GM12878 (cell line): ENCODE measurements around the gene DNPEP. TPM values are rescaled to one million over a fixed set of nuclear protein-coding genes. Genes with fewer than 3 reads are reported as not detected.

Experiments
- ATAC-seq: fragments of 200-7000 bp; cut with Tn5 transposase; 3 replicates; pipeline ENCODE4 v1.9.1; 2020; ENCODE audit warnings: mild to moderate bottlenecking, moderate library complexity
- BruUV-seq: library from RNA; stranded (reverse); fragments of 400-500 nt; replicated peaks from 2 replicates; lab custom pipeline; 2021; lab: Mats Ljungman, UMichigan
- CTCF ChIA-PET: fragments of 300-600 bp; sonication (Branson Sonifier 250); formaldehyde crosslinking; extraction: SDS; loops from one replicate; lab custom pipeline; 2021; ENCODE audit warnings: inconsistent platforms; lab: Yijun Ruan, JAX
- POLR2A ChIA-PET: fragments of 350-600 bp; formaldehyde crosslinking; extraction: SDS; loops from one replicate; lab custom pipeline; 2021; ENCODE audit warnings: inconsistent platforms; lab: Charles Lee
- RAD21 ChIA-PET: fragments of 300-600 bp; sonication (Branson Sonifier 250); formaldehyde crosslinking; loops from one replicate; lab custom pipeline; 2023; ENCODE audit warnings: antibody characterized with exemption; ENCODE audit not compliant: unreplicated experiment; lab: Charles Lee
- SMC1A ChIA-PET: fragments of 300-600 bp; sonication (Branson Sonifier 250); formaldehyde crosslinking; loops from one replicate; lab custom pipeline; 2023; ENCODE audit not compliant: unreplicated experiment, uncharacterized antibody; lab: Charles Lee
- DNase-seq: peaks from one replicate; pipeline ENCODE4 v3.0.0-alpha.2; 2011; ENCODE audit warnings: low read depth, low spot score
- FAIRE-seq: peaks from 3 replicates; lab custom pipeline; 2011; peaks lifted over from hg19 to GRCh38; lab: Jason Lieb, UNC
- H2AFZ ChIP-seq: 2 replicates; pipeline ENCODE4 v1.6.0; 2011; ENCODE audit warnings: low read depth, low read length, control low read depth; ENCODE audit not compliant: control insufficient read depth
- H3K27ac ChIP-seq: 2 replicates; pipeline ENCODE4 v1.5.1; 2011; ENCODE audit warnings: control low read depth; ENCODE audit not compliant: control insufficient read depth, insufficient read depth
- H3K27me3 ChIP-seq, 2 experiments: replicated peaks in 1 of 2; 2 replicates each; pipeline versions ENCODE4 v1.6.0 to v1.6.1; 2011; ENCODE audit warnings: low read length in 1 of 2; ENCODE audit not compliant: control insufficient read depth in 2 of 2, insufficient read depth in 2 of 2
- H3K36me3 ChIP-seq, 2 experiments: 2 replicates each; pipeline ENCODE4 v1.5.1; 2011; ENCODE audit warnings: low read length in 1 of 2; ENCODE audit not compliant: control insufficient read depth in 2 of 2, insufficient read depth in 2 of 2
- H3K4me1 ChIP-seq: 2 replicates; pipeline ENCODE4 v1.6.1; 2011; ENCODE audit warnings: mild to moderate bottlenecking, low read length, moderate library complexity, mixed read lengths; ENCODE audit not compliant: control insufficient read depth, insufficient read depth
- H3K4me2 ChIP-seq: 2 replicates; pipeline ENCODE4 v1.6.0; 2011; ENCODE audit warnings: control low read depth; ENCODE audit not compliant: control insufficient read depth, insufficient read depth
- H3K4me3 ChIP-seq: fragments of 200-600 bp; sonication (generic); 2 replicates; pipeline ENCODE4 v1.5.1; 2016
- H3K79me2 ChIP-seq: 2 replicates; pipeline ENCODE4 v1.6.0; 2011; ENCODE audit warnings: low read length; ENCODE audit not compliant: control insufficient read depth, insufficient read depth
- H3K9ac ChIP-seq: 2 replicates; pipeline ENCODE4 v1.8.0; 2011; ENCODE audit warnings: low read length, control low read depth, mixed read lengths; ENCODE audit not compliant: control insufficient read depth, insufficient read depth
- H3K9me3 ChIP-seq: replicated peaks from 3 replicates; pipeline ENCODE4 v1.5.1; 2011; ENCODE audit warnings: mild to moderate bottlenecking, low read length; ENCODE audit not compliant: control insufficient read depth, insufficient read depth
- H4K20me1 ChIP-seq: 2 replicates; pipeline ENCODE4 v1.6.0; 2011; ENCODE audit not compliant: control insufficient read depth, insufficient read depth
- CBFB ChIP-seq: IDR thresholded peaks from 2 replicates; pipeline ENCODE4 v1.6.1; 2016; ENCODE audit warnings: antibody characterized with exemption, low read depth
- CHD1 ChIP-seq: IDR thresholded peaks from 2 replicates; pipeline ENCODE4 v1.6.1; 2012; ENCODE audit warnings: low read depth, low read length, improper control_type of control experiment
- IRF4 ChIP-seq: IDR thresholded peaks from 2 replicates; pipeline ENCODE4 v1.6.1; 2011; ENCODE audit warnings: low read depth, low read length
- JUND ChIP-seq: IDR thresholded peaks from 2 replicates; pipeline ENCODE4 v1.6.1; 2012; ENCODE audit warnings: low read depth, mild to moderate bottlenecking, low read length, improper control_type of control experiment, moderate library complexity
- SREBF1 ChIP-seq: IDR thresholded peaks from 2 replicates; pipeline ENCODE4 v1.6.1; 2012; ENCODE audit warnings: mild to moderate bottlenecking, low read length
- ZNF274 ChIP-seq: IDR thresholded peaks from one replicate; pipeline ENCODE4 v1.8.0; 2011; ENCODE audit not compliant: insufficient read length, insufficient read depth
- WGBS: methylation state at CpG from one replicate; pipeline ENCODE4 v1.1.6; 2016; ENCODE audit warnings: low lambda C conversion rate; ENCODE audit not compliant: insufficient replicate concordance, insufficient coverage; ENCODE audit errors: missing lambda C conversion rate; 5-methylcytosine and 5-hydroxymethylcytosine counted together
- in situ Hi-C: fragments of 300-500 bp; cut with MboI; formaldehyde crosslinking; loops from 9 replicates; pipeline ENCODE4 v1.14.3; 2018; ENCODE audit warnings: mixed read lengths
- intact Hi-C: fragments of 100-400 bp; cut with micrococcal nuclease; formaldehyde crosslinking; loops from one replicate; pipeline ENCODE4 v1.14.2; 2022; ENCODE audit not compliant: unreplicated experiment
- polyA plus RNA-seq, 11 experiments: library from polyadenylated mRNA; depleted of rRNA in 4 of 11; unstranded in 6 of 11; stranded (reverse) in 5 of 11; fragments of >200 nt; fragmentation: Nextera tagmentation in 4 of 11; fragmentation: Illumina TruSeq in 1 of 11; extraction: Ambion mirVana in 4 of 11; extraction: Trizol in 1 of 11; gene quantifications; 1 replicate in 1 of 11; 2 replicates in 10 of 11; pipeline versions ENCODE4 v1.2.1 to v1.2.3, GENCODE V29; 2011 to 2016; ENCODE audit warnings: inconsistent platforms in 2 of 11, missing spikeins in 2 of 11, low read depth in 1 of 11
- total RNA-seq, 4 experiments: library from RNA; depleted of rRNA in 3 of 4; stranded (reverse); fragments of >200 nt in 3 of 4; fragmentation: Illumina TruSeq in 1 of 4; extraction: Trizol in 1 of 4; gene quantifications; 2 replicates each; pipeline versions ENCODE4 v1.2.1 to v1.2.3, GENCODE V29; 2013 to 2021
- TF ChIP-seq, protein P1 (sequence below): fragments of 450-650 bp; IDR thresholded peaks from 2 replicates; pipeline ENCODE4 v1.6.1; 2016; ENCODE audit warnings: mild to moderate bottlenecking, moderate library complexity, borderline replicate concordance

Gene DNPEP
- total and polyA plus RNA-seq, 10 of the 15 experiments (the other 5 are each of a cell fraction or from before 2014, with no cell fraction given): 33.1 to 82.0 (median 64.1) TPM

DNA sequence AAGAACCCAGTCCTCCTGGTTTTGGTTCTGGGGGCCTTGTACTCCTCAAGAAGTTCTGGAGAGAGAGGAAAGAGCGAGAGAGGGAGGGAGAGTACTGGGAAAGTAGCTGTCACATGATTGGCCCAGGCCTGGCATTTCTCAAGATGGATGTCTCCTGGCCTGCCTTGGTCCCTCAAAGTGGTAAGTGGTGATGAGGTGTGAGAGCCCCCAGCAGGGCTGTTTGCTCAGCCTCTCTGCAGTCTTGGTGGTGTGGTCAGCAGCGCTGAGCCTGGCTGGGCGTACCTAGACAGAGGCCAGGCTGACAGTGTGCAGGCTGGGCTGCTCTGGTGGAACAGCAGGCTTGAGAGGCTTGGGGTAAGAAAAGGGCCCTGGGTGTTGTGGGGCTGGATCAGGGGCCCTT, 49.4 kb upstream of the DNPEP start:
- FAIRE-seq: no peak
- no peak for DNase-seq
- in situ Hi-C loops: no loop called here
- Histone ChIP-seq H3K9me3 (no peaks in the 10 kb centered on the region), H4K20me1 (no peaks in the 10 kb centered on the region; the same call in 1 of the 2 replicates), H3K79me2 (no peaks in the 10 kb centered on the region), H3K9ac (no peak overlapping the region), H3K36me3 (no peaks in the 10 kb centered on the region), H3K27ac (no peak overlapping the region), H3K27me3 (peaks cover 9 to 19% of the 10 kb centered on the region in 2 experiments), H3K4me1 (no peaks in the 10 kb centered on the region), H2AFZ (no peak overlapping the region), H3K4me2 (no peak overlapping the region), H3K4me3 (no peak overlapping the region)
- WGBS: 39% methylated on average over 3 of the region's 3 CpGs
- ATAC-seq: no peak
- ChIA-PET CTCF (interaction anchor here (0.9 kb wide), 2 partner anchors 34 to 46 kb away, joined by 3 read pairs; no protein-coding TSS in a partner anchor), SMC1A (interaction anchor here (0.6 kb wide), 1 partner anchor 1103 kb away, joined by 3 read pairs; no protein-coding TSS in a partner anchor), RAD21 (no interaction called here), POLR2A (interaction anchor here (0.6 kb wide), 1 partner anchor 9 kb away, joined by 3 read pairs; no protein-coding TSS in a partner anchor)
- intact Hi-C loops: no loop called here
- no peak for TF ChIP-seq CBFB
- TF ChIP-seq SREBF1: no peak
- no peak for TF ChIP-seq IRF4
- no peak for TF ChIP-seq JUND
- TF ChIP-seq, protein P1, sequence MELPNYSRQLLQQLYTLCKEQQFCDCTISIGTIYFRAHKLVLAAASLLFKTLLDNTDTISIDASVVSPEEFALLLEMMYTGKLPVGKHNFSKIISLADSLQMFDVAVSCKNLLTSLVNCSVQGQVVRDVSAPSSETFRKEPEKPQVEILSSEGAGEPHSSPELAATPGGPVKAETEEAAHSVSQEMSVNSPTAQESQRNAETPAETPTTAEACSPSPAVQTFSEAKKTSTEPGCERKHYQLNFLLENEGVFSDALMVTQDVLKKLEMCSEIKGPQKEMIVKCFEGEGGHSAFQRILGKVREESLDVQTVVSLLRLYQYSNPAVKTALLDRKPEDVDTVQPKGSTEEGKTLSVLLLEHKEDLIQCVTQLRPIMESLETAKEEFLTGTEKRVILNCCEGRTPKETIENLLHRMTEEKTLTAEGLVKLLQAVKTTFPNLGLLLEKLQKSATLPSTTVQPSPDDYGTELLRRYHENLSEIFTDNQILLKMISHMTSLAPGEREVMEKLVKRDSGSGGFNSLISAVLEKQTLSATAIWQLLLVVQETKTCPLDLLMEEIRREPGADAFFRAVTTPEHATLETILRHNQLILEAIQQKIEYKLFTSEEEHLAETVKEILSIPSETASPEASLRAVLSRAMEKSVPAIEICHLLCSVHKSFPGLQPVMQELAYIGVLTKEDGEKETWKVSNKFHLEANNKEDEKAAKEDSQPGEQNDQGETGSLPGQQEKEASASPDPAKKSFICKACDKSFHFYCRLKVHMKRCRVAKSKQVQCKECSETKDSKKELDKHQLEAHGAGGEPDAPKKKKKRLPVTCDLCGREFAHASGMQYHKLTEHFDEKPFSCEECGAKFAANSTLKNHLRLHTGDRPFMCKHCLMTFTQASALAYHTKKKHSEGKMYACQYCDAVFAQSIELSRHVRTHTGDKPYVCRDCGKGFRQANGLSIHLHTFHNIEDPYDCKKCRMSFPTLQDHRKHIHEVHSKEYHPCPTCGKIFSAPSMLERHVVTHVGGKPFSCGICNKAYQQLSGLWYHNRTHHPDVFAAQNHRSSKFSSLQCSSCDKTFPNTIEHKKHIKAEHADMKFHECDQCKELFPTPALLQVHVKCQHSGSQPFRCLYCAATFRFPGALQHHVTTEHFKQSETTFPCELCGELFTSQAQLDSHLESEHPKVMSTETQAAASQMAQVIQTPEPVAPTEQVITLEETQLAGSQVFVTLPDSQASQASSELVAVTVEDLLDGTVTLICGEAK: no peak
- no peak for TF ChIP-seq ZNF274
- TF ChIP-seq CHD1: no peak
- no TSS peak for BruUV-seq
